ENCODE data around the gene UGT1A1.

UGT1A1 gene

DNA sequence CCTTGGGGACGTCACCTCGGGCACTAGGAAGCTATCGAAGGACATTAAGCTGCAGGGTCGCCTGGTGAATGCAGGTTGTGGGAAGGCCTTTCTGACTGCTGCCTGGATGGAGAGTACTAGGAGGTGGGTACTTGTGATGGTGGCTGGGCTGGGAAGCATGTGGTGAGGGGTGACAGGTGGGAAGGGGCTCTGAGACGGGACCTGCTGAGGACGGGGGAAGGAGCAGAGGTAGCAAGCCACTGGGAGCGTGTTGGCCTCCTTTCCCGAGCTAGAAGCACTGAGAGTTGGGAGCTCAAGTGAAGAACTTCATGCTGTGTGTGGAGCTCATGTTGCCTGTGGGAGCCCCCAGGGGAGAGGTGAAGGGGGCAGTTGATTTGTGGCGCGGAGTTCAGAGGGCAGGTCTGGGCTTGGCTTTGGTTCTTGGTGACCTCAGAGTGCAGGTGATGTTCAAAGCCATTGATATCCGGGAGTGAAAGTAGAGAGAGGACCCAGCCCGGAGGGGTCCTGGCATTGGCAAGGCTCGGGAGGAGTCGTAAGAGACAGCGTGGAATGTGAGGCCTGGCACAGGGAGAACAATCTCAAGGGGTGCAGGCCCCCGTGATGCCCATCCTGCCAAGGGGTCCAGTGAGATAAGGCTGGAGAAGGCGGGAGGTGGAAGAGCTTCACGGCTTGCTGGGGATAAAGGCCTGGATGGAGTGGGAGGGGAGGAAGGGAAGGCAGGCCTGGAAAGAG lies 31.2 kb downstream of the UGT1A1 start:
- H3K4me3 ChIP-seq (ENCODE audit: low read depth, low read length) = no peak overlapping the region
- DNase-seq (ENCODE audit: low read depth) = no peak
- TF ChIP-seq, protein P1, sequence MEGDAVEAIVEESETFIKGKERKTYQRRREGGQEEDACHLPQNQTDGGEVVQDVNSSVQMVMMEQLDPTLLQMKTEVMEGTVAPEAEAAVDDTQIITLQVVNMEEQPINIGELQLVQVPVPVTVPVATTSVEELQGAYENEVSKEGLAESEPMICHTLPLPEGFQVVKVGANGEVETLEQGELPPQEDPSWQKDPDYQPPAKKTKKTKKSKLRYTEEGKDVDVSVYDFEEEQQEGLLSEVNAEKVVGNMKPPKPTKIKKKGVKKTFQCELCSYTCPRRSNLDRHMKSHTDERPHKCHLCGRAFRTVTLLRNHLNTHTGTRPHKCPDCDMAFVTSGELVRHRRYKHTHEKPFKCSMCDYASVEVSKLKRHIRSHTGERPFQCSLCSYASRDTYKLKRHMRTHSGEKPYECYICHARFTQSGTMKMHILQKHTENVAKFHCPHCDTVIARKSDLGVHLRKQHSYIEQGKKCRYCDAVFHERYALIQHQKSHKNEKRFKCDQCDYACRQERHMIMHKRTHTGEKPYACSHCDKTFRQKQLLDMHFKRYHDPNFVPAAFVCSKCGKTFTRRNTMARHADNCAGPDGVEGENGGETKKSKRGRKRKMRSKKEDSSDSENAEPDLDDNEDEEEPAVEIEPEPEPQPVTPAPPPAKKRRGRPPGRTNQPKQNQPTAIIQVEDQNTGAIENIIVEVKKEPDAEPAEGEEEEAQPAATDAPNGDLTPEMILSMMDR (IDR thresholded peaks at IDR 0.05; ENCODE audit: control insufficient read depth, extremely low read depth, insufficient read depth) = no peak

- DNase-seq (ENCODE audit: low read depth) = no peak
- H3K4me3 ChIP-seq (ENCODE audit: low read depth, low read length) = no peak overlapping the region
- TF ChIP-seq, protein P1 (IDR thresholded peaks at IDR 0.05; ENCODE audit: control insufficient read depth, extremely low read depth, insufficient read depth) = no peak
Observed at GRCh38 chr2:233791883-233792329, 31.8 kb downstream of the UGT1A1 start.

GRCh38 chr2:233792720-233793119 lies 32.6 kb downstream of the UGT1A1 start:
- no peak overlapping the region for H3K4me3 ChIP-seq (ENCODE audit: low read depth, low read length)
- no peak for DNase-seq (ENCODE audit: low read depth)
- TF ChIP-seq, protein P1 (IDR thresholded peaks at IDR 0.05; ENCODE audit: control insufficient read depth, extremely low read depth, insufficient read depth) = no peak

DNA sequence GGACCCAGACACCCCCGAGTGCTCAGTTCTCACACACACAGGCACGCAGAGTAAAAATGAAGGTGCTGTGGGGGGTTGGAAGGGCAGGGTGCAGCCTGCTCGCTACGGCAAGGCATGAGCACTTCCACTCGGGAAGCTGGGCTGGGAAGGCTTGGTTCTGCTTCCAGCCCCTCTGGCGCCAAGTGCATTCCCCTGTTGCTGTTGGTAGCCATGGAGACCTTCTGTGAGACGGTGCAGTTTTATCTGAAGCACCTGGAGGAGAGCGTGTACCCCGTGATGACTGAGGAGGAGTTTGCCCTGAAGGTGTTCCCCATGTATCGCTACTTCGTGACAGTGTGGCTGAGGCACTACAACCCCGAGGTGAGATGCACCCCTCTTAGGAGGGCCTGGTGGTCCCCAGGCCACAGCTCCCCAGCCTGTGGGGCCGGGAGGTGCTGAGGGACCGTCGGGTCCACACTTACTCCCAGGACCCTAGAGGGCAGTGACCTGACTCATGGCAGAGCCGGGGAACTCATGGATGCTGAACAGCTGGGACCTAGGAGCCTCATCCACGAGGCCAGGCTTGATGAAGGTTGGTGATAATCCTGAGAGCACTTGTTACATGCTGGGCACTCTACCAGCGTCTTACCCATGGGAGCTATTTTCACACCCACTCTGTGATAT lies 33.5 kb downstream of the UGT1A1 start:
- no peak overlapping the region for H3K4me3 ChIP-seq (ENCODE audit: low read depth, low read length)
- TF ChIP-seq, protein P1 (IDR thresholded peaks at IDR 0.05; ENCODE audit: control insufficient read depth, extremely low read depth, insufficient read depth) = no peak
- DNase-seq (ENCODE audit: low read depth) = no peak

DNA sequence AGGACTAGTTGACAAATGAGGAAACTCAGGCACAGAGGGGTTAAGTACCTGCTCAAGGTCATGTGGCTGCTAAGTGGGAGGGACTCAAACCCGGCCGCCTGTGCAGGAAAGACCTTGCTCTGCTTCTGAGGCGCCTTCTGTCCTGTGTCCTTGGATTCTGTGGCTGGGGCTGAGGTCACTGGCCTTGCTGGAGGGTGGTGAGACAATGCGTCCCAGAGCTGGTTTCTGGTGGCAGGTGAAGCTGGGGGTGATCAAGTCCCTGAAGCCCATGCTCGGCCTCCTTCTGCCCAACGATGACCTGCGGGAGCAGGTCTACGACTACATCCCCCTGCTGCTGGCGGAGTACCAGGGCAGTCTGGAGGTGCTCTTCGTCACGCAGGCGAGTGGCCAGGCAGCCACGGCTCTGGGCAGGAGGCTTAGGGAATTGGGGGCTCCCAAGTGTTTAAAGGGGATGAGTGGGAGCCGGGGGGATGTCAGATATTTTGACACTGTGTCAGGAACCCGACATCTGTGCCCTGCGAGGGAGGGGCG lies 34.1 kb downstream of the UGT1A1 start:
- no peak overlapping the region for H3K4me3 ChIP-seq (ENCODE audit: low read depth, low read length)
- DNase-seq (ENCODE audit: low read depth) = no peak
- TF ChIP-seq, protein P1 (IDR thresholded peaks at IDR 0.05; ENCODE audit: control insufficient read depth, extremely low read depth, insufficient read depth) = no peak

GRCh38 chr2:233795735-233796171 lies 35.7 kb downstream of the UGT1A1 start:
- no peak for DNase-seq (ENCODE audit: low read depth)
- TF ChIP-seq, protein P1 (IDR thresholded peaks at IDR 0.05; ENCODE audit: control insufficient read depth, extremely low read depth, insufficient read depth) = no peak
- H3K4me3 ChIP-seq (ENCODE audit: low read depth, low read length) = no peak overlapping the region
